ENCODE data around the gene AGPAT1.
A peak's percentile ranks its signal among the peaks of the same experiment; 100 is the strongest.
"Not testable (repeated sequence)": the region's sequence is repeated elsewhere in the genome, so short reads cannot be mapped to it uniquely, and the experiment has no call there.

AGPAT1 gene

GRCh38 chr6:32196682-32197616 lies 21.1 kb upstream of the AGPAT1 start:
- no peaks in the 10 kb centered on the region for H3K27me3 ChIP-seq (ENCODE audit: insufficient read depth, low read length)
- no peaks in the 10 kb centered on the region for H3K36me3 ChIP-seq (ENCODE audit: insufficient read depth, low read depth, low read length)
- no peaks in the 10 kb centered on the region for H3K9me3 ChIP-seq (ENCODE audit: insufficient read depth, low read depth, low read length)
- H3K4me3 ChIP-seq (ENCODE audit: low read length): peak overlapping the region; percentile 99
- peaks cover 17% of the 10 kb centered on the region; the same call in 1 of the 2 replicates for H3K4me1 ChIP-seq (ENCODE audit: insufficient read depth, low read length)
- peak overlapping the region; percentile 100 for H3K27ac ChIP-seq (ENCODE audit: low read length)
- H3K9ac ChIP-seq (ENCODE audit: low read depth, low read length): peak overlapping the region; percentile 100

- Histone ChIP-seq H3K9me3 (ENCODE audit: insufficient read depth, low read depth, low read length) (no peaks in the 10 kb centered on the region), H3K4me1 (ENCODE audit: insufficient read depth, low read length) (peaks cover 20% of the 10 kb centered on the region; the same call in 1 of the 2 replicates), H3K27ac (ENCODE audit: low read length) (peak overlapping the region; percentile 100), H3K27me3 (ENCODE audit: insufficient read depth, low read length) (no peaks in the 10 kb centered on the region), H3K9ac (ENCODE audit: low read depth, low read length) (peak overlapping the region; percentile 100), H3K4me3 (ENCODE audit: low read length) (peak overlapping the region; percentile 99), H3K36me3 (ENCODE audit: insufficient read depth, low read depth, low read length) (no peaks in the 10 kb centered on the region)
These were observed 20.2 kb upstream of the AGPAT1 start for GRCh38 chr6:32195902-32196681.

DNA sequence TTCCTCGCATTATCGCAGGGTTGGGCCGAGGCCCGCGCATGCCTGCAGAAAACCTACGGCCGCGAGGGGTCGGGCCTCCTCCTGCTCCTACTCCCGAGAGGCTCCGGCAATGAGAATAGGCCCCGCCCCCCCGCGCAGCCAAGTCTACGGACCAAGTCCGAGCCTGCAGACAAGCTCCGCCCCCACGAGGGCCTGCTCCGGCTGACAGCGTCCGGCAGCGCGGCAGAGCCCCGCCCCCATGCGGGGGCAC lies 19.7 kb upstream of the AGPAT1 start:
- Histone ChIP-seq H3K9me3 (ENCODE audit: insufficient read depth, low read depth, low read length) (no peaks in the 10 kb centered on the region), H3K36me3 (ENCODE audit: insufficient read depth, low read depth, low read length) (no peaks in the 10 kb centered on the region), H3K9ac (ENCODE audit: low read depth, low read length) (peak overlapping the region; percentile 100; the same call in 1 of the 2 replicates), H3K4me1 (ENCODE audit: insufficient read depth, low read length) (peaks cover 24% of the 10 kb centered on the region; the same call in 1 of the 2 replicates), H3K4me3 (ENCODE audit: low read length) (peak overlapping the region; percentile 99; the same call in 1 of the 2 replicates), H3K27me3 (ENCODE audit: insufficient read depth, low read length) (no peaks in the 10 kb centered on the region), H3K27ac (ENCODE audit: low read length) (no peak overlapping the region)

DNA sequence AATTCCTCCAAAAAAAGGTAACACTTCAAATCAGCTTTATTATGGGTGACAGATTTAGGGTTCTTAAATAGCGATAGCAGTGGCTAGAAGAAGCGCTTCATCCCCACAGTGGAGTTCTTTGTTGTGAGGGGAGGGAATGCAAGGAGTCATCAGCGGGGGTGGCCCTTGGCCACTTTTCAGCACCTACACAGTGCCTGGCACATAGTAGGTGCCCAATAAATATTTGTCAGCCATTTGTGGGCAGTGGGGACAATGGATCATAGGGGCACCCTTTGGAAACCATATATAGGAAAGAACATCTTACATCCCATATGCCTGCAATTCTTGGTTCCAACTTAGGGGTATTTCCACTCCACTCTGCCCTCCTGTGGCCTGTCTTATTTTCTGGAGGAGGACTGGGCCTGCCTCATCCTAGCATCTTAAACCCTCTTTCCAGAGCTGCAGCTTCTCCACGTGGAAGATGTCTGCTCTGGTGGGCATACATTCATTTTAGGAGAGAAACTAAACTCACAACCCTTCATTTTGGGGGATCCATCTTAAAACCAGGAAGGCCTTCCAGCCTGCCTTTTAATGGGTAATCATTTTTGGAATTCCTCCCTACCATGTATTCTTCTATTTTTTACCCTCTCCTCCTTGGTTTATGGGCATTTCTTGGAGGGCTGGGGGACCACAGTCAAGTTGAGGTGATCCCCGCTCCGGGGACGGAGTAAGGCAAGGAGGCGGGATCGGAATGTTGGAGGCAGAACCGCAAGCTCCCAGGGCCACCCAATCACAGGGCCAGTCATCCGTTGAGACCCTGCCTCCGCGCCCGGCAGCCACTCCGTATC lies 19.2 kb upstream of the AGPAT1 start:
- H3K9ac ChIP-seq (ENCODE audit: low read depth, low read length): peak overlapping the region; percentile 96; the same call in 1 of the 2 replicates
- peak overlapping the region; percentile 83 for H3K4me3 ChIP-seq (ENCODE audit: low read length)
- no peaks in the 10 kb centered on the region for H3K36me3 ChIP-seq (ENCODE audit: insufficient read depth, low read depth, low read length)
- H3K27ac ChIP-seq (ENCODE audit: low read length): peak overlapping the region; percentile 95
- H3K27me3 ChIP-seq (ENCODE audit: insufficient read depth, low read length): no peaks in the 10 kb centered on the region
- peaks cover 24% of the 10 kb centered on the region; the same call in 1 of the 2 replicates for H3K4me1 ChIP-seq (ENCODE audit: insufficient read depth, low read length)
- H3K9me3 ChIP-seq (ENCODE audit: insufficient read depth, low read depth, low read length): no peaks in the 10 kb centered on the region

DNA sequence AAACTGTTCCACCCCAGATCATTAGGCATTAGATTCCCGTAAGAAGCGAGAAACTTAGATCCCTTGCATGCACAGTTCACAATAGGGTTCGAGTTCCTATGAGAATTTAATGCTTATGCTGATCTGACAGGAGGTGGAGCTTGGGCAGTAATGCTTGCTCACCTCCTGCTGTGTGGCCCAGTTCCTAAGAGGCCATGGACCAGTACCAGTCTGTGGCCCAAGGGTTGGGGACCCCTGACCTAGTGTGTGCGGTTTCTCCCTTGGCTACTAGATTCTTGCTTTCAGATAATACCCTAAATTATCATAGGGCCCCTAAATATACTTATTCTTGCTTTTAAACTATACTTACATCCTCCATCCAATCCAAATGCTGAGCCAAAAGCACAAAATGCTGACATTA lies 18.5 kb upstream of the AGPAT1 start:
- H3K4me3 ChIP-seq (ENCODE audit: low read length): peak overlapping the region; percentile 83; the same call in 1 of the 2 replicates
- no peak overlapping the region for H3K27ac ChIP-seq (ENCODE audit: low read length)
- H3K9ac ChIP-seq (ENCODE audit: low read depth, low read length): peak overlapping the region; percentile 96; the same call in 1 of the 2 replicates
- H3K27me3 ChIP-seq (ENCODE audit: insufficient read depth, low read length): no peaks in the 10 kb centered on the region
- H3K4me1 ChIP-seq (ENCODE audit: insufficient read depth, low read length): peaks cover 24% of the 10 kb centered on the region; the same call in 1 of the 2 replicates
- H3K36me3 ChIP-seq (ENCODE audit: insufficient read depth, low read depth, low read length): no peaks in the 10 kb centered on the region
- H3K9me3 ChIP-seq (ENCODE audit: insufficient read depth, low read depth, low read length): no peaks in the 10 kb centered on the region

GRCh38 chr6:32193096-32193495 lies 17.2 kb upstream of the AGPAT1 start:
- peak overlapping the region; percentile 29; the same call in 1 of the 2 replicates for H3K9ac ChIP-seq (ENCODE audit: low read depth, low read length)
- H3K27me3 ChIP-seq (ENCODE audit: insufficient read depth, low read length); H3K36me3 ChIP-seq (ENCODE audit: insufficient read depth, low read depth, low read length); H3K9me3 ChIP-seq (ENCODE audit: insufficient read depth, low read depth, low read length); H3K27ac ChIP-seq (ENCODE audit: low read length): not testable (repeated sequence)
- H3K4me3 ChIP-seq (ENCODE audit: low read length): peak overlapping the region; percentile 10; the same call in 1 of the 2 replicates
- peaks cover 28% of the 10 kb centered on the region; the same call in 1 of the 2 replicates for H3K4me1 ChIP-seq (ENCODE audit: insufficient read depth, low read length)

DNA sequence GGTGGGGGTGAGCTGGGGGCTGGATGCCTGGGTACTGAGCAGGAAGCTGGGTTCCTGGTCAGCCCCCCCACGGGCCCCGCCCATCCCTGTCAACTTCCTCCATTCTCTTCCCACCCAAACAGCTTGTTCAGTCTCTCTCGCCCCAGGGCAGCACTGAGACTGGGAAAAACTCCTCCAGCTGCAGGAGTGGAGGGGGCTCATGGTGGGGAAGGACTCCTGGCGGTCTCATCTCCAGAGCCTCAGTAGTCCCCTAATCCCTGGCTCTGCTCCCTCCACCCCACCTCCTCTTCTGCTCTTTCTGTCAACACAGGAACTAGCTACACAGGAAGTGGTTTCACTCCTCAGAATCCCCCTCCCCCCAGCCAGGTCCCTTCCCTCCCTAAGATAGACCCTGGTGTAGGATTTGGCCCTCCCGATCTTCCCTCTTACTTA lies 16.7 kb upstream of the AGPAT1 start, which contains the start of gene GPSM3:
GPSM3 (minus strand) TSS at position 36 of the 432 bp plus-strand sequence. CDS start 130 bp downstream, outside the sequence.
- H3K27ac ChIP-seq (ENCODE audit: low read length): no peak within 1 kb of the TSS
- no peaks in the 10 kb centered on the region for H3K27me3 ChIP-seq (ENCODE audit: insufficient read depth, low read length)
- peaks cover 4% of the 10 kb centered on the region for H3K36me3 ChIP-seq (ENCODE audit: insufficient read depth, low read depth, low read length)
- no peaks in the 10 kb centered on the region for H3K9me3 ChIP-seq (ENCODE audit: insufficient read depth, low read depth, low read length)
- H3K4me3 ChIP-seq (ENCODE audit: low read length): peak within 1 kb of the TSS; percentile 10; the same call in 1 of the 2 replicates
- H3K4me1 ChIP-seq (ENCODE audit: insufficient read depth, low read length): peaks cover 28% of the 10 kb centered on the region; the same call in 1 of the 2 replicates
- peak within 1 kb of the TSS; percentile 29; the same call in 1 of the 2 replicates for H3K9ac ChIP-seq (ENCODE audit: low read depth, low read length)

DNA sequence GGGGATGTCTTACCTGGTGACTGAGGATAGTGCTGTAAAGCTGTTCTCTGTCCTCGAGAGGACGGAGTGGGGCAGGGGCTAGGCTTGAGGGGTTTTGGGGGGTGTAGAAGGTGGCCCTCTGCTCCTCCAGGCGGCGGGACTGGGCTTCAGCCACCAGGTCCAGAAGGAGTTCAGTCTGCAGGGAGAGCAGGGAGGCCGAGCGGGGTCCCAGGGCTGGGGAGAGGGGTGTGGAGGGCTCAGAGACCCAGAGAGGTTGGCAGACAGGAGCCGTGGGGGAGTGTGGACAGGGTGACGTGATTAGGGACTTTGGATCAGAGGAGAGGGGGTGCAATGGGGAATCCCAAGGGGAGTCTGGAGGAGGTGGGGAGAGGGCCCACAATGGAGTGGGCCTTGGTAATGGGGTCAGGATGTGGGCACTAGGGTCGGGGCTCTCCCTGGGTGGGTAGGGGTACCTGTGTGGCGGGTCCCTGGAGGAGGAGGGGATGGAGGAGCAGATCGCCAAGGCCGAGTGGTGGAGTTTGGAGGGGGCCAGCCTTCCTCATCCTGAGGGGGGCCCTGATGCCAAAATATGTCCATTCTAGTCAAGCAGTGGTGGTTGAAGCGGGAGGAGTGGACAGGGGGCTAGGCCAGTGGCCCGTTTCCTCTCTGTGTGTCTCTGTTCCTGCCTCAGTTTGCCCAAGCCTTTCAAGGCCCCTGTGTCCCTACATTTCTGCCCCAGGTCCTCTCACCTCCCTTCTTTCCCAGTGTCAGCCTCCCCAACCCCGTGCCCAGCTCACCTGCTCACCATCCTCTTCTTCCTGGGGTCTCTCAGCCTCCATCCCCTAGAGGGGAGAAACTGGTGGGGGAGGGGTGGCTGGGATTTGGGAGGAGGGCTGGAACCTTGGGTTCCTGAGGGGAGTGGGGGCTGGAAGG lies 16.1 kb upstream of the AGPAT1 start:
- Histone ChIP-seq H3K9me3 (ENCODE audit: insufficient read depth, low read depth, low read length) (no peaks in the 10 kb centered on the region), H3K36me3 (ENCODE audit: insufficient read depth, low read depth, low read length) (peaks cover 10% of the 10 kb centered on the region), H3K9ac (ENCODE audit: low read depth, low read length) (no peak overlapping the region; the same call in 1 of the 2 replicates), H3K27ac (ENCODE audit: low read length) (no peak overlapping the region), H3K27me3 (ENCODE audit: insufficient read depth, low read length) (no peaks in the 10 kb centered on the region), H3K4me1 (ENCODE audit: insufficient read depth, low read length) (peaks cover 26% of the 10 kb centered on the region; the same call in 1 of the 2 replicates), H3K4me3 (ENCODE audit: low read length) (no peak overlapping the region)

DNA sequence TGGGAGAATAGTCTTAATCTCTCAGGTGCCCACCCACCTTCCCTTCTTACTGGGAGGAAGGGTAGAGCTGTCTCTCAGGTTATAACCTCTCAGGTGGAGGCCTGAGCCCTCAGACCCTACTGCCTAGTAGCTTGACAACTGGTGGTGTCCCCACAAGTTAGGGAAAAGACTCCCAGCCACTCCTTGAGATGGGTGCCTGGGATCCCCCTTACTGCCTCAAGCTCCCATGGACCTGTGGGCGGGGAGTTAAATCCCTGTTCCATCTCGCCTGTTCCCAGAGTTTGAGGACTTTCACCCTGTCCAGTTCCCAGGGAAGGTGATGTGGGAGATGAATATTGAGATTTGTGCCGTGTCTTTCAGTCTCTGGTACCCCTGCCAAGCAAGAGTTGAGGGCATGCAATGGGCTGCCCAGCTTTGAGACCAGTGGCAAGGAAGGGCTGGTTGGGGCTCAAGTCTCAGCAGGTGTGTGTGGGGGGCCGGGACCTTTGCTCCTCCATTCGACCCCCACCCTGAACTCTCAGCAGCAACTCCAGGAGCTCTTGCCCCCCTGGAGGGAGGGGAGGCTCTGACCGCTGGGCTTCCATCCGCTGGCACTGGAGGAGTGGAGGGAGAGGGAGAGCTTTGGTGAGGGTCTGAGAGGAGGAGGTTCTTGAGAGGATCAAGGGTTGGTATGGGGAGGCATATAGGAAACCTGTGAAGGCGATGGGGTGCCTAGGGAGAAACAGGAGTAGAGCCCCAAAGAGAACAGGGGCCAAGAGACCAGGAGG lies 15.2 kb upstream of the AGPAT1 start:
- Histone ChIP-seq H3K27ac (ENCODE audit: low read length) (peak overlapping the region; percentile 90), H3K4me1 (ENCODE audit: insufficient read depth, low read length) (peaks cover 23% of the 10 kb centered on the region; the same call in 1 of the 2 replicates), H3K9me3 (ENCODE audit: insufficient read depth, low read depth, low read length) (no peaks in the 10 kb centered on the region), H3K9ac (ENCODE audit: low read depth, low read length) (no peak overlapping the region; the same call in 1 of the 2 replicates), H3K27me3 (ENCODE audit: insufficient read depth, low read length) (no peaks in the 10 kb centered on the region), H3K36me3 (ENCODE audit: insufficient read depth, low read depth, low read length) (peaks cover 19% of the 10 kb centered on the region), H3K4me3 (ENCODE audit: low read length) (no peak overlapping the region)
